ENCODE measurements around the gene SDR39U1.

Gene SDR39U1

DNA sequence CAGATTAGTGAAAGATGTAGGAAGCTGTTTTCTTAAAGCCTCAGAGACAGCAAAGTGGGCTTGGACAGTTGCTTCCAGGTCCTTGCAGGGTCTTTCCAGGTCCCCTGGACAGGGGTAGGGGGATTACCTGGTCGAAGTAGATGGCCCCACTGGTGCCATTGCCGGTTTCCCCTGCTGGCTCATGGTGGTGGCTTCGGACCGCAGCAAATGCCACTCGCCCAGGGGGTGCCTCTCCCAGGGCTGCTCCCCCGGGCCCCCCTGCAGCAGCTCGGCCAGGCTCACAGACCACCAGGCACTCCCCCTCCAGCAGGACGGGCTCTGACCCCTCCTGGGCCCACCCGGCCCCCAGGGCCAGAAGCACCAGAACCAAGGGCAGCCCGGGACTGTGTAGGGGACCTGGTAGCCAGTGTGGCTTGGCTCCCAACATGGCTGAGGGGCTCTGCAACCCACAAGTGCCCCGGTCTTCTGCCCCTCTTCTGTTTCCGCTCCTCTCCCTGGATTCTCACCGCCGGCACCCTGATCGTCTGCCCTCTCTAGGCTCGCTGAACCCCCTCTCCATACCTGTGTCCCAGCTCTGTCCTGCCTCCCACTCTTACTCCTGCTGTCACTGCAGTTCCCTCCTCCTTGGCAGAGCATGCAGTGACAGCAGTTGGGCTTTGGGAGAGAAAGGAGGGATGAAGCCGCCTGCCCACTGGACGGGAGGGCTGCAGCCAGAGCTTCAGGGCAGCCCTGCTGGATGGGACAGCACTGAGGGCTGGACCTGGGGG, 13.8 kb downstream of the SDR39U1 start:
- DNase-seq, result no peak

DNA sequence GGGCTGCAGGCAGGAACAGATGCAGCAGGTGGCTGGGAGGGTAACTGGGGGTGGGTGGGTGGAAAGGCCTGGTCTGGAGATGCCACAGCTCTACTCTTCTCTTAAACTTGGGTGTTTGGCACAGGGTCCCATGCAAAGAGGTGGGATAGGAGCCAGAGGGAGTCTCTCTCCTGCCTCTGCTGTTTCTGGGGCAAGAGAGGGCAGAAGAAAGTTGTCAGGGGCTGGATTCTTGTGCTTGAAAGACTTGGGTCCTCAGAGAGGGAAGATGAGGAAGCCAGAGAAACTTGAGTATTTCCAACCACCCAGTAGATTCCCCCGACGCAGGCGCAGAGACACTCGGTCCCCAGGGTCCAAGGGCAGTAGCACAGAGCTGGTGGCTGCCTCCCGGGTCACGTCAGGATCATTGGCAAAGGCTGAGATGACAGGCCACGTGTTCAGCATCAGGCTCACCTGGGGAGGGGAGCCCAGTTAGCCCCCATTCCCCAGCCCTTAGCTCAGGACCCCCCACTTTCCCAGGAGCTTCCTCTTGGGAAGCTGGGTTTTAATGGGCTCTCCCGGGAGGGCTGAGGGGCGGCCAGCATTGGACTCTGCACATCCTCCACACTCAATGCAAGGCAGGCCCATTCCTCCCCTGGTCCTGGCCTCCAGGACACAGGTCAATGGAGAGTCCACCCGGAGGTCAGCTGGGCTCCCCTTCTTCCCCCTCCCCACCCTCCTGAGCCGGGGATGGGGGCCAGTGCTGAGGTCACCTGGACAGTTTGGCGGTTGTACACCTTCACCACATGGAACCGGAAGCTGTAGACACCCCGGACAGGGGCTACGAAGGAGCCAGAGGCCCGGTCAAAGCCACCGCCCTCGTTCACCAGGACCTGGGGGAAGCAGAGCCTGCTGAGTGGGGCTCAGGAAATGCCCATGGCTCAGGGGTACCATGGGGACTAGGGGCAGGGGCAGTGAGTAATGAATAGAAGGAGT, 14.8 kb downstream of the SDR39U1 start:
- no peak for DNase-seq

DNA sequence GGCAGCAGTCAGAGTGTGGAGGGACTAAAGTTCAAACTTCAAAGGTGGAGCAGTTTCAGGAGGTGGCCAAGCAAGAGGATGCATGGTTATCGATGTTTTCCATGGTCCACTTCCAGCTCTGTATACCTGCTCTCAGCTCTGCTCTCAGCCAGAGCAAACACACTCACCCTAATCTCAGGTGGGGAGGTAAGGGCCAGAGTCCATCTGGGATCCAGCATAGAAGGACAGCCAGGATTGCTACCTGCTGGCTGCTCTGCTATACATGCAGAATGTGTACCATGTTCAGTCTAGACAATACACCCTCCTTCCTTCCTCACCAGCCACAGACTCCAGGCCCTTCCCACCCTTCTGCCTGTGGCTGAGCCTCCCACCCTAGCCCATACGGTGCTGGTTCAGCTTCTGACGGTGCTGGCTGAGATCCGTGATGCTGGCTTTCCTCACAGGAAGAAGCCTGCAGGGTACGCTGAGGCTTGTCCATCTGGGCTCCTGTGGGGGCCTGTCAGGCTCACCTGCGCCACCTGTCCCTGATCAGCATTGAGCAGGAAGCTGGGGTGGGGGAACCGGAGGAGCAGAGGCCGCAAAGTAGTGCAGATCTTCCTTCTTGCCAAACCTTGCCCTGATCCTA, 15.6 kb downstream of the SDR39U1 start:
- DNase-seq, result no peak

DNA sequence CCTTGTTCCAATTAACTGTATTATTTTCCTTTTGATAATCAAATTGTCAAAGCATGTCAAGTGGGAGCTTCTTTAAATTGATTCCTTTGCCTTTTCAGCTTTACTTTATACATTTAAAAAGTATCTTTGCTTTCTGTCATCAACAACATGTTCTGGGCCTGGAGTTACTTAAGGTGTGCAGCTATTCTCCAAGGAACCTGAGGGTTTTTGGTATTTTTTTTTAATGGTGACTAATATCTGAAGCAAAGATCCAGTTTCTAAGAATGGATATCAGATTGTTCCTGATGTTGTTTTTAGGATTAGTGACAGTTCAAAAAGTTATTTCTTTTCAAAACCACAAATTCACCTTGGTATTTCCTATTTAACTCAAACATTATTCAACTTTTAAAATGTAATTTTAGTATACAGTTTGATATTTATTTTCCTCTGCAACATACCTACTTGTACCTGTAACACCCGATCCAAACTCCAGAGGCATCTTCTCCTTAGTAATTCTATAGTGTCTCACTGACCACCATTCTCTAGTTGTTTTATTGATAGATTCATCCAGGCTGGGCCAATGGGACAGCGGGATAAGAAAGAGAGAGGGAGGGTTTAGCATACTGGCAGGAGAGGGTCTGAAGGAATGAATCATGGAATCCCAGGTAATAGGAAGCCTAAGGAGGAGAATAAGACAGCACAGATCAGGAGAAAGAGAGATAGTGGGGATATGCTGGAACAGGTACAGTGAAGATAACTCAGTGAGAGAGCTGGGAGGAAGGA, 16.2 kb downstream of the SDR39U1 start:
- DNase-seq, result no peak

DNA sequence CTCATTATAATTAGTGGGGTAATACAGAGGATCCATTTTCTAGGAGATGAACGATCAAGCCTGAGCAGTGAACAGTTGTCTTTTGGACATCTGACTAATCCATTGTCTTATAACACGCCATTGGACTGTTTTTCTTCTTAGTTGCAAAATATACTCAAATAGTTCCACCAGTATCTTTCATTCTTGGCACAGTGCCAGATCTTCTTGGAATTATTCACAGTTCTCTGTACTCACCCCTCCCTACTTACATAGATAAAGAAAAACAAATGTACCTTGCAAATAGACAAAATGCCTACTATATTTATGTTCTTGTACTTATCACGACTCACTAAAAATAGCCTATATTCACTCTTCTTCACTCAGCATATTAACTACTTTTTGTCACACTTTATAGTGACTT, 16.9 kb downstream of the SDR39U1 start:
- no peak for DNase-seq

DNA sequence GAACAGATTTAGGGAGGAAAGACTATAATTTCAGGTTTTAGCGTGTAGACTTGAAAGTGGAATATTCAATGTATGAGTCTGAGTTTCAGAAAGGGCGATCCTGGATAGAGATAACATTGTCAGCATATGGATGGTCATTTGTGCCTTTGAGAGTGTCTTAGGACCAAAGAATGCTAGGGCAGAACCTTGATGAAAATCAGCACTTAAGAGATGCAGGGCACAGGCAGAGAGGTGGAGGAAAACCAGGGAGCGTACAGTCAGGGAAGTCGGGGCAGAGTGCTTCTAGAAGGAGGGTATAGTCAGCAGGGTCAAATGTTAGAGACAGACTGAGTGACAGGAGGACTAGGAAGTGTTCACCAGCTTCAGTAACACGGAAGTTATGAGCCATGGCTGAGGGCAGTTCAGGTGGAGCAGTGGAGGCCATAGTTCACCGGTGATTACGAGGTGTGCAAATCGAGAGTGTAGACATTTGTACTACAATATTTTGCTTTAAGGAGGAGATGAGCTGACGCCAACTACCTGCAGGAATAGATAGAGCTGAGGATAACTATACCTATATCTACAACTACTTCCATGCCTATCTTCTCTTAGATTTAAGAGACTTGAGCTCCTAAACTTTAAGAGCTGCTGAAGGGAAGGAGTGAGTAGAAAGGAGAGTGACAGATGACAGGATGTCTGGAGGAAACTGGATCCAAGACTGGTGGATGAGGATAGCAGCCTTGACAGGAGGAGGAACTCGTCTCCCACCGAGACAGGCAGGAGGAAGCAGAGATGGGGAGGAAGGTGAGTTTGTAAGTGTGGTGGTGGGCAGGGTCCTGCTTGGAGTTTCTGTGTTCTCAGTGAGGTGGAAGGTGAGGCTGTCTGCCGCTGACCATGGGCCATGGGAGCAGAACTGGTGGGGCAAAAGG, 19.6 kb downstream of the SDR39U1 start:
- no peak for DNase-seq

DNA sequence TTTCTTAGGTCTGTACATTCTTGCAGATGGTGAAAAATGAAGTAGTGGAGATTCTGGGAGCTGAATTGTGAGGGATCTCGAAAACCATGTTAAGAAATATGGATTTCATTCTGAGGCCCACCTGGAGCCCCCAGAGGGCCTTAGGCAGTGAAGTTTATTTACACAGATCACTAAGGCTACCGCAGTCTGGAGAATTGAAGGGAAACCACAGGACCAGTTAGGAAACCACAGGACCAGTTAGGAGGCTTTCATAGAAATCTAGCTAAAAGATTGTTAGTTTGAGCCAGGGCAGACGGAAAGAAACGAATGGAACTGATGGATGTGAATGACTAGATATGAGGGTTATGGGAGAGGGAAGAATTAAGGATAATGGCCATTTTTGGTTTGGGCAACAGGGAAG, 20.3 kb downstream of the SDR39U1 start:
- DNase-seq, result peak; percentile 27

DNA sequence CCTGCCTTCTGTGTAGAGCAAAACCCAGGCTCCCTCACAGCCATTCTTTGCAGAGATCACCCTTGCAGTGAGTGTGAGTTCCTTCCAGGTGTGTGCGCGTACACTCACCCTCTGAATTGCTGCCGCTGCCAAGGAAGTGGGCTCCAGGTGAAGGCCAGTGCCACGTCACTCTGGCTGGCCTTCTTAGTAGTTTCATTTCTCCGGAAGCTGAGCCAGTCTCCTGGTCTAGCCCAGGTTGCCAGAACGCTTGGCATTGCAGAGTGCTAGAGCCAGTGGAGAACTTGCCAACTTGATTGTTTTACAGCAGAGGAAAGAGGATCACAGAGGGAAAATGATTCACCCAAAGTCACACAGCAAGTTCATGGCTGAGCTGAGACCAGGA, 24.1 kb downstream of the SDR39U1 start:
- no peak for DNase-seq

DNA sequence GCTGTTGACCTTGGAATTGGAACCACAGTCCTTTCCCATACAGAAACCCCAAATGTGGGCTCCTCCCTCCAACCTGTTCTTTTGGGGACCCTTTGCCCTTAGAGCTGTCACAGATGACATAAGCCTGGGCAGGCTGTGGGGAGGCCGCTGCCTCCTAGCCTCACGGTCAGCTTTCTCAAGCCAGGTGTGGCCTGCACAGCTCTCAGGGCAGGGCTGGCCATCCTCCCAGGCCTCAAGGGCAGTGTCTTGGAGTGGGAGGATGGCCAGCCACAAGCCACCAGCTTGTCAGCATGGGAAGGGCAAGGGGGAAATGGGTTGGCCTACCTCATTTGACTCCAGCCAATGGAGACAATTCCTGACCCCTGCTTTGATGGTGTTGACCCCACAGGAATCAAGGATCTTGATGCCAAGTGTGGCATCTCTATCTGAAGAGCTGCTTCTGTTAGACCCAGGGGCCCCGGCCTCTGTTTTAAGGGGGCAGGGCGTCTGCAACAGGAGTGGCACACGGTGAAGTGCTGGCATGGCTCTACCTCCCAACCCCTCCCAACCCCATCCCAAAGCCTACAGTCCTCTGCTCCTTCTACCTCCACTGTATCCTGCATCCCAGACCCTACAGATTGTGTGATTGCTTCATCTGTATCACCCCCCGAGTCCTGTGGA, 24.6 kb downstream of the SDR39U1 start:
- no peak for DNase-seq

DNA sequence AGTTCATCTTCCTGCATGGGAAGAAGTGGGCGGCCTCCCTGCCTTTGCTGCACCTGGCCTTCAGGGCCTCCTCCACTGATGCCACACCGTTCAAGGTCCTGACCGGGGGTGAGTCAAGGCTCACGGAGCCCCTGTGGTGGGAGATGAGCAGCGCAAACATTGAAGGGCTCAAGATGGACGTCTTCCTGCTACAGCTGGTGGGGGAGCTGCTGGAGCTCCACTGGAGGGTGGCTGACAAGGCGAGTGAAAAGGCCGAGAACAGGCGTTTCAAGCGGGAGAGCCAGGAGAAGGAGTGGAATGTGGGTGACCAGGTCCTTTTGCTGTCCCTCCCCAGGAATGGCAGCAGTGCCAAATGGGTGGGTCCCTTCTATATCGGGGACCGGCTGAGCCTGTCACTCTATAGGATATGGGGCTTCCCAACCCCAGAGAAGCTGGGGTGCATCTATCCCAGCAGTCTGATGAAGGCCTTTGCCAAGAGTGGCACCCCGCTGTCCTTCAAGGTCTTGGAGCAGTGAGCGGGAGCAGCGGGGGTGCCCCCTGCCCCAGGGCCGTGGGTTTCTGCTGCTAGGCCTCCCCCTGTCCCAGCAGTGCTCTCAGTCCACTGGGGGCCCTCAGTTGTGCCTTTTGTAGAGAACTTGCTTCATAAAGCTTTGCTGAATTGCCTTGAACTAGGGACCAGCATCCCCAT, 25.5 kb downstream of the SDR39U1 start:
- no peak for DNase-seq

DNA sequence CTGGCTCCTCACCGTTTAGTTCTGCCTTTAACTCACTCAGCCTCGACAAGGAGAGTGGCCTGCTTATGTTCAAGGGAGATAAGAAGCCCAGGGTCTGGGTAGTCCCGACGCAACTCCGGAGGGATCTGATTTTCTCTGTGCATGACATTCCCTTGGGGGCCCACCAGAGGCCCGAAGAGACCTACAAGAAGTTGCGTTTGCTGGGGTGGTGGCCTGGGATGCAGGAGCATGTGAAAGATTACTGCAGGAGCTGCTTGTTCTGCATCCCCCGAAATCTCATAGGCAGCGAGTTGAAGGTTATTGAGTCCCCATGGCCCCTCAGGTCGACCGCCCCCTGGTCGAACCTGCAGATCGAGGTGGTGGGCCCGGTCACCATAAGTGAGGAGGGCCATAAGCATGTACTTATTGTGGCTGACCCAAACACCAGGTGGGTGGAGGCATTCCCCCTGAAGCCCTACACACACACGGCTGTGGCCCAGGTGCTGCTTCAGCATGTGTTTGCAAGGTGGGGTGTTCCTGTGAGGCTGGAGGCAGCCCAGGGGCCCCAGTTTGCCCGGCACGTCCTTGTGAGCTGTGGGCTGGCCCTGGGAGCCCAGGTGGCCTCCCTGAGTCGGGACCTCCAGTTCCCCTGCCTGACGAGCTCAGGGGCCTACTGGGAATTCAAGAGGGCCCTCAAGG, 26.2 kb downstream of the SDR39U1 start:
- DNase-seq, result no peak

DNA sequence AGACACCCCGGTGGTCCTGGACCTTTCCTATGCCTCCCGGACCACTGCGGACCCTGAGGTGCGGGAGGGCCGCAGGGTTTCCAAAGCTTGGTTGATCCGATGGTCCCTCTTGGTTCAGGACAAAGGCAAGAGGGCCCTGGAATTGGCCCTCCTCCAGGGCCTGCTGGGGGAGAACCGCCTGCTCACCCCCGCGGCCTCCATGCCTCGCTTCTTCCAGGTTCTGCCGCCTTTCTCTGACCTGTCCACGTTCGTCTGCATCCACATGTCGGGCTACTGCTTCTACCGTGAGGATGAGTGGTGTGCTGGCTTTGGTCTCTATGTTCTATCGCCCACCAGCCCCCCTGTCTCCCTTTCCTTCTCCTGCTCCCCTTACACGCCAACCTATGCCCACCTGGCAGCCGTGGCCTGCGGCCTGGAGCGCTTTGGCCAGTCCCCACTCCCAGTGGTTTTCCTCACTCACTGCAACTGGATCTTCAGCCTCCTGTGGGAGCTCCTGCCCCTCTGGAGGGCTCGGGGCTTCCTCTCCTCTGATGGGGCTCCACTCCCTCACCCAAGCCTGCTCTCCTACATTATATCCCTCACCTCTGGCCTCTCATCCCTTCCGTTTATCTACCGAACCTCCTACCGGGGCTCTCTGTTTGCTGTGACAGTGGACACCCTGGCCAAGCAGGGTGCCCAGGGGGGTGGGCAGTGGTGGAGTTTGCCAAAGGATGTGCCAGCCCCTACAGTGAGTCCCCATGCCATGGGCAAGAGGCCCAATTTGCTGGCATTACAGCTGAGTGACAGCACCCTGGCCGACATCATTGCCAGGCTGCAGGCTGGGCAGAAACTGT, 26.9 kb downstream of the SDR39U1 start:
- no peak for DNase-seq

DNA sequence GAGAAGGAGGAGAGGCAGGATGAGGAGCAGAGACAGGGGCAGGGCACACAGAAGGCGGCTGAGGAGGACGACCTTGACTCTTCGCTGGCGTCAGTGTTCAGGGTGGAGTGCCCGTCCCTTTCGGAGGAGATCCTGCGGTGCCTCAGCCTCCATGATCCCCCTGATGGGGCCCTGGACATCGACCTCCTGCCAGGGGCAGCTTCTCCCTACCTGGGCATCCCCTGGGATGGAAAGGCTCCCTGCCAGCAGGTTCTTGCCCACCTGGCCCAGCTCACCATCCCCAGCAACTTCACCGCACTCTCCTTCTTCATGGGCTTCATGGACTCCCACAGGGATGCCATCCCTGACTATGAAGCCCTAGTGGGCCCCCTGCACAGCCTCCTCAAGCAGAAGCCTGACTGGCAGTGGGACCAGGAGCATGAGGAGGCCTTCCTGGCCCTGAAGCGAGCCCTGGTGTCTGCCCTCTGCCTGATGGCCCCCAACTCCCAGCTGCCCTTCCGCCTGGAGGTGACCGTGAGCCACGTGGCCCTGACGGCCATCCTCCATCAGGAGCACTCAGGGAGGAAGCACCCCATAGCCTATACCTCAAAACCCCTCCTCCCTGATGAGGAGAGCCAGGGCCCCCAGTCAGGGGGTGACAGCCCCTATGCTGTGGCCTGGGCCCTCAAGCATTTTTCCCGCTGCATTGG, 27.7 kb downstream of the SDR39U1 start:
- no peak for DNase-seq

DNA sequence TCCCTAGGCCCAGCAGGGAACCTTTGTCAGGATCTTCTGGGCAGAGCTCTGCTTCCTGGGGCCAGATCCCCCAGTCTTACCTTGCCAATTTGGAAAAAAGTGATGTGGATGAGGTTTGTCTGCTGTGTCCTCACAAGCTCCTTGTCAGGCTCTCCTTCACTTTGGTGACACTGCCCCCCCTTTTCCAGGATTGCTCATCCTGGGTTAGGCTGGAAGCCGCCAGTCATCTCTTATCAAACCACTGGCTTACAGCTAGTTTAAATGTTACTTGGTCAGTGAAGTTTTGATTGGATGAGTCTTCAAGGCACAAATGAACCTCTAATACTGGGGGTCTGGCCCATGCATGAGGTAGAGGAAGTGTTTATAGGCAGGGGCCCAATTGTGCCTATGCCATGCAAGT, 28.5 kb downstream of the SDR39U1 start:
- no peak for DNase-seq

DNA sequence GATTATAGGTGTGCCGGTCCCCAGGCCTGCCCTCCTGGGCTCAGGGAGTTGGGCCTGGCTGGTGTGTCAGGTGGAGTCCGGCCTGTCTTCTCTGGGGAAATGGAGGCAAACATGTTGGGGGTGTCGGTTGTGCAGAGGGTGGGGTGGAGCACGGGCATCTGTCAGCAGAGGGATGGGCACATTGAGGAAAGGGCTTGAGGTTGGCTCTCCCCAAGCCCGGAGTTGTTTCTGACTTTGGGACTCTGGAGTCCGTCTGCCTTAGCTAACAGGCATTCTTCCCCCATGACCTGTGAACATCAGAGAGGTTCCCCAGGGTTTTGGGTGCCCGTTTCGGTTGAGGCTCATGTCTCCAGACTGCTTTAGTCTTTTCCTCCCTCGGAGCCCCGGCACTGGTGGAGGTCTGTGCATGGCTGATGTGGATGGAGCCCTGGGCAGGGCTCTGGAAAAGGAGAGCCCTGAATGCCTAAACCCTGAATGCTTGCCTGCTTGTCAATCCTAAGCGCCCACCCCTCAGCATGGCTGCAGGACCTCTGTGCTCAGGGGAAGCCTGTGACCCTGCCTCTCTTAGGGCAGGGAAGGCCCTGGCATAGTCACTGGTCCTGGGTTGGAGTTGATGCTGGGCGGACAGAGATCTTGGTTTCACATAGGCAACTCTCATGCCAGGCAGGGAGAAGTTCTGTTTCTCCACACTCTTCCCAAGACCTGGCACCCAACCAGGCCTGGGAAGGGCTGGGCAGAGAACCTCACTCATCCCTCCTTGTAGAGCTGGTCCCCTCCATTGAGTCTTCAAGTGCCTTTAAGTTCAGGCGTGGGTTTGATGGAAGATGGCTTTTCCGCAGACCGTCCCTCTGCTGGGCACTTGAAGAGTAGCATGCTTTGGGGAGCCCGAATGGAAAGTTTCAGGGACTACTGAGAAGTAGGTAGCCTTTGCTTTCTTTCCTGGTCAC, 30.9 kb downstream of the SDR39U1 start:
- DNase-seq, result peak; percentile 54

DNA sequence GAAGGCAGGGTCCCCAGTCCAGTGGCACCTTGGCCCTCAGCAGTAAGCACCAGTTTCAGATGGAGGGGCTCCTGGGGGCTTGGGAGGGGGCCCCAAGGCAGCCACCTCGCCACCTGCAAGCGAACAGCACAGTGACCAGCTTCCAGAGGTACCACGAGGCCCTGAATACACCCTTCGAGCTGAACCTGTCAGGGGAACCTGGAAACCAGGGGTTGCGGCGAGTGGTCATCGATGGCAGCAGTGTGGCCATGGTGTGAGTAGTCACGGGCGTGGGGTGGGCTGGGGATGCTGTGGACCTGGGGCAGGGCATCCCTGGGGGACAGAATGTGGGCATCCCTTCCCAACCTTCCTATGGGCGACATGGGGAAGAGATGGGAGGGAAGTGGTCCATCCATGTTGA, 32.6 kb downstream of the SDR39U1 start:
- no peak for DNase-seq

DNA sequence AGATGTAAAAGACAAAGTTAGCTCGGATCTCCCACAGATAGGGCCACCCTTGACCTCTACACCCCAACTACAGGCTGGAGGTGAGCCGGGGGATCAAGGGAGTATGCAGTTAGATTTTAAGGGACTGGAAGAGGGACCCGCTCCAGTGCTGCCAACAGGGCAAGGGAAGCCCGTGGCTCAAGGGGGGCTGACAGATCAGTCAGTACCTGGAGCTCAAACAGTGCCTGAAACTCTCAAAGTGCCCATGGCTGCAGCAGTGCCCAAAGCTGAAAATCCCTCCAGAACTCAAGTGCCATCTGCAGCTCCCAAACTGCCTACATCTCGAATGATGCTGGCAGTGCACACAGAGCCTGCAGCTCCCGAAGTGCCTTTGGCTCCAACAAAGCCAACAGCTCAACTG, 33.4 kb downstream of the SDR39U1 start:
- no peak for DNase-seq

Measured in GDM1 (cell line).